GM19324 (cell line): ENCODE data around the gene VGLL4.
"Not testable (repeated sequence)": the region's sequence is repeated elsewhere in the genome, so short reads cannot be mapped to it uniquely, and the experiment has no call there.

Experiments
- ATAC-seq: cut with Tn5 transposase; IDR thresholded peaks from one replicate; pipeline ENCODE4 v1.9.1; 2021; ENCODE audit warnings: mild to moderate bottlenecking, moderate library complexity; ENCODE audit not compliant: unreplicated experiment, low FRiP score

Gene VGLL4

GRCh38 chr3:11589706-11590105 is 54.0 kb downstream of the VGLL4 start:
- no peak for ATAC-seq

DNA sequence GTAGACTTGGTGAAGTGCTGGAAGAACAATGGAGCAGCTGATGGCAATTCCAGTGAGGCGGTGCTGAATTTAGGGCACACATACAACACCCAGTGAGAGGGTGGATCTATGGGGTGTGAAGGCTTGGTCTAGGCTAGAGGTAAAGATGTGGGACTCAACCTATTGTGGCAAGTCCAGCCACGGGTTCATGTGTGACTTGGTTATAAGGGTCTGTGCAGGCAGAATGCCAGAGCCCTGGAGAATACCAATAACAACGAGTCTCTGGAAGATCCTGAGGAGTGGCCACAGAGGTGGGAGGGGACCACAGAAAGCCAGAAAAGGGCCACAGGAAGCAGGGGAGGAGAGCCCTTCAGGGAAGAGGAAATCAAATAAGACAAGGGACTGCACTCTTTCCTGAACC is 55.0 kb downstream of the VGLL4 start:
- no peak for ATAC-seq

DNA sequence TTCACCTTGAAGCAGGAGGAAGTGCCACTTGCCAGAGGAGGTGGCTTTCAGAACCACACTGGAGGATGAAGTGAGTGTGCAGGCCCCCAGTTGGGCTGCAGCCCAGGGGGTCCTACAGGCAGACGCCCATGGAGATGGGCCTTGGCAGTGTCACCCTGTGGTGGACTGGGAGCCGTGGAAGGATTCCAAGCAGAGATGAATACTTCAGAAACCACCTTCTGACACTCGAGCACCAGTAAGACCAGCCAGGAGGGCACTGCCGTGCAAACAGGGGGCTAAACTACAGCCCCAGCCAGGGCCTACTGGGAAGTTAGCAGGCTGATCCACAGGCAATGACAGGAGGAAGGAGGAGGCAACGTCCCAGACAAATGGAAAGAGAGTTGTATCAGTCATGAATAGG is 55.4 kb downstream of the VGLL4 start:
- ATAC-seq = no peak

DNA sequence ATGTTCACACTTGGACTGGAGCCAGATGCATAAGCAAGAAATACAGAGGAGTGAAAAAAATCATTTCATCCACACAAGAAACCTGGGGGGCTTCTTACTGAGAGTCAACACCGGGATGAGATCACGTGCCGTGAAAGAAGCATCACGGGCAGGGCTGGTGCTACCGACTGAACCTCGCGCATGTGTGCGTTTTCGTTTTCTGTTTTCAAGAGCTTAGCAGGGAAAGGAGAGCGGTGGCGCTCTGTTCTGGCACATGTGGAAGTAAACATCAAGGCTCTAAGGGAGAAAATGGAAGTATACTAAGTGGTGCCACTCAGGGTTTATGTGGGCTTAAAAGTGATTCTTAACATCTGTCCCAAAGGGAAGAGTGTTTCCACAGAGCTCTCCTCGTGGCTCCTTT is 55.9 kb downstream of the VGLL4 start:
- ATAC-seq = no peak

GRCh38 chr3:11584570-11584969 is 59.1 kb downstream of the VGLL4 start:
- no peak for ATAC-seq

DNA sequence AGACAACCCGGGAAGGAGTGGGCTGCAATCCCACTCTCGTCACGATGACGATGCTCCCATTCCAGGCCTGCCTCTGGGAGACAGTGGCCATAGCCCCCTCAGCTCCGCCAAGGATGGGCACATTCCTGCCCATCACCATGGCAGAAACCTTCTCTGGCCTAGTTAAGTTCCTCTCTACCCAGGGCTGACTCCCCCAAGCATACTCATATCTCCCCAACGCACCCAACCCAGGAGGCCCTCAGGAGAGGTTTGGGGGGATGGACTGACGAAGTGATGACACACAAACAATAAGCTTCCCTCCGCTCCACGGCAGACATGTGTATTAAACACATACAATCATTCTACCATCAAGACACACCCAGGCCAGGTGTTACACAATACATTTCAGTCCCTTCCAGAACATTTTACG is 60.1 kb downstream of the VGLL4 start:
- ATAC-seq = no peak

GRCh38 chr3:11583235-11583634 is 60.5 kb downstream of the VGLL4 start:
- ATAC-seq = no peak

GRCh38 chr3:11582191-11582968 is 61.3 kb downstream of the VGLL4 start:
- ATAC-seq = no peak

DNA sequence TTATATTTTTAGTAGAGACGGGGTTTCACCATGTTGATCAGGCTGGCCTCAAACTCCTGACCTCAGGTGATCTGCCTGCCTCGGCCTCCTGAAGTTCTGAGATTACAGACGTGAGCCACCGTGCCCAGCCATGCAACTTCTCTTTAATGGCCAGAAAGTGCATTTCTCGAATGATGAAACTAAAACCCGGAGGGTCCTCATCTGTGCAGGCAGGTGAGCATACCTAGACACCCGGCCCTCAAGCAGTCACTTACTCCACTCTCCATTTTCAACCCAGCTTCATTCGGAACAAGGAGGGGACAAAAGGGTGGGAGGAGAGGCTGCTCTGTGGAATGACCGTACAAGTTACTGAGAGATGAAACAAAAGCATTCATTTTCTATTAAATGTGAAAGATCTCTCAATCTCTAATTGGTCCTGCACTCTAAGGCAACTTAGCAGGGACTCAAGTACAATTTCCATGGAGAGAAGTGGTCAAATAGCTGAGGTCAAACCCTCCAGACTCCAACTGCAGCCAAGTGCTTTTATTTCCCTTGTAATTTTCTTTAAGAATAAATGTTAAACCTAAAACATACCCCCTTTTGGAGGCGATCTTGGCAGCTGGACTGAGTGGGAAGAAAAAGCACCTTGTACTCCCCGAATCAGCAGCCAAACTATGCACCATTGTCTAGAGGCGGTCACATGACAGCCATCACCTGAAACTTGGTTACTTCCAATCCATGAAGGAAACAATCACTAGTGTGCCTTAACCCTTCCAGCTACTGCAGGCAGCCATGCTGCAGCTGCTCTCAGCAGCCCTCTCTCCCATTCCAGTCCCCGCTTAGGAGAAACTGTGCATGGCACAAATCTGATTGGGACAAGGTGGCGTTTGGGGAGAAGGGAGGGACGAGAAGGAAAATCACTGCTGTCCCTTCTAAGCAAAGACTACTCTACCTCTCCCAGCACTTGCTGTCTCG is 62.2 kb downstream of the VGLL4 start:
- no peak for ATAC-seq

GRCh38 chr3:11580645-11581044 is 63.1 kb downstream of the VGLL4 start:
- ATAC-seq = no peak

GRCh38 chr3:11578169-11578568 is 65.5 kb downstream of the VGLL4 start:
- no peak for ATAC-seq

DNA sequence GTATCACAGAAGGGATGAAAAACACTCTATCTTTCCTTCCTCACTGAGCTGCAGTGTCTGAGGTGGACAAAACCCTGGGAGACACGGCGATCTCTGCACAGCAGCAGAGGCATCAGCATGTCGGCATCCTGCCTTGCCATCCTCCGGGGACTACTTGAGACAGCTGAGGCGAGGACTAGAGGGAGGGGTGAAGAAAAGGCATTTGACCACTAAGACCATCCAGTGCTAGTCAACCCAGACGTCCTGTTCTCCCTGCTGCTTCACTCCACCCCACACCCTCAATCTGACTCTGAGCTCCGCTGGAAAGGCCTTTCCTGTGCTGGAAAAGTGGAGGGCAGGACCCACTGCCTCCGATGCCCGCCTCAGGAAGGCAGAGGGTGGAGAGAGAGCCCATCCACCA is 67.3 kb downstream of the VGLL4 start:
- ATAC-seq = no peak

DNA sequence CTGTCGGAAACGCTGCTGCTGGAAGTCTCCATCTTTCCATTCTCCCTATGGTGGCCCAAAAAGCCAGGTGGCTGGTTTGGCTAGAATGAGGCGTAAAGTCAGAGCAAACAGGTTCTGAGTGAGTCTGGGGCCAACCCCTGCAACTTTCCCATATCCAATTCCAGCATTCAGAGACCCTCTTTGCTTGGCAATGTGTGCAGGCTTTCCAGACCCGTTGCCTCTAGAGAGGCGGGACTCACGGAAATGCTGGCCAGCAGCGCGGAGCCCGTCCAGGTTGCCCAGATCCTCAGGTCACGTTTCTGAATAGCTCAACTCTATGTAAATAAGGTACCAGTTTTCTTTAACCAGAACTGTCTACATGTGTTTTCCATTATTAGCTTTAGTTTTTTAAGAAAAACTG is 68.0 kb downstream of the VGLL4 start:
- no peak for ATAC-seq

DNA sequence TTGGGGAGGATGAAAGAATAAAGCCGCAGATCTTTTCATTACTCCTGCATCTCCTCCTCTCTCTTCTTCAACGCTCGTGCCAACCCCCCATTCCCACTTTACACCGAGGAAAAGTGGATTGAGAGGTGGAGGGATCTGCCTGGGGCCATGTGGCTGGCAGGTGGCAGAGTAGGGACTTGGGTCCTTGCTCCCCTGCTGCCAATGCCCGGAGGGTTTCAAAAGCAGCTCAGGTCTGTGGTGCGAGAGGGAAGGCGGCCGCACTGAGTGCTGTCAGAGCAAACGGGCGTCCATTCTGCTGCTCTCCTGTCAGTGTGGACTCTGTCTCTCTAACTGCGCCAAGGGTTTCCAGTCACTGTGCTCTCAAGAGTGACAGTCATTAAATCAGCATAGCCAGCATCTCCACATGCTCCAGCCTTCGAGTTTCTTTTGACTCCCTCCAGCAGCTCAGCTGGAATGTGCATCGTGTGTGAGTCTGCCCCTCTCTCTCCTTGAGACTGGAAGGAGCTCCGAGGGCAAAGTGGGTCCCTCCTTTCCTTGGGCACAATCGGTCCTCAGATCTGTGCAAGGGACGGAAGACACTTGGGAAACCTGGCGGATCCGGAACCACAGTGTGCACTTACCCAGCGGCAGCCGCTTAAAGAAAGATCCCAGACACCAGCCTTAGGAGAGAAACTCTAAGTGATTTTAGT is 68.6 kb downstream of the VGLL4 start:
- ATAC-seq = no peak

DNA sequence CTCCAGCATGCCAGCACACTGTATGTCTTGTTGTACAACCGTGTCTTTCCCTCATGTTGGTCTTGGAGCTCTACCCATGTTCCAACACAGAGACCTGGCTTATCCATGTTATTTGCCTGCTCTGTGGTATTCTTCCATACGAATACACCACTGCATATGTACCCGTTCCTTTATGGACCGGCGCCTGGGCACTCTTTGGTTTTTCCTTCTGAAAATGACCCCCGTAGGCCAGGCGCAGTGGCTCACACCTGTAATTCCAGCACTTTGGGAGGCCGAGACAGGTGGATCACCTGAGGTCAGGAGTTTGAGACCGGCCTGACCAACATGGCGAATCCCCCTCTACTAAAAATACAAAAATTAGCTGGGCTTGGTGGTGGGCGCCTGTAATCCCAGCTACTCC is 71.1 kb downstream of the VGLL4 start:
- ATAC-seq = not testable (repeated sequence)

DNA sequence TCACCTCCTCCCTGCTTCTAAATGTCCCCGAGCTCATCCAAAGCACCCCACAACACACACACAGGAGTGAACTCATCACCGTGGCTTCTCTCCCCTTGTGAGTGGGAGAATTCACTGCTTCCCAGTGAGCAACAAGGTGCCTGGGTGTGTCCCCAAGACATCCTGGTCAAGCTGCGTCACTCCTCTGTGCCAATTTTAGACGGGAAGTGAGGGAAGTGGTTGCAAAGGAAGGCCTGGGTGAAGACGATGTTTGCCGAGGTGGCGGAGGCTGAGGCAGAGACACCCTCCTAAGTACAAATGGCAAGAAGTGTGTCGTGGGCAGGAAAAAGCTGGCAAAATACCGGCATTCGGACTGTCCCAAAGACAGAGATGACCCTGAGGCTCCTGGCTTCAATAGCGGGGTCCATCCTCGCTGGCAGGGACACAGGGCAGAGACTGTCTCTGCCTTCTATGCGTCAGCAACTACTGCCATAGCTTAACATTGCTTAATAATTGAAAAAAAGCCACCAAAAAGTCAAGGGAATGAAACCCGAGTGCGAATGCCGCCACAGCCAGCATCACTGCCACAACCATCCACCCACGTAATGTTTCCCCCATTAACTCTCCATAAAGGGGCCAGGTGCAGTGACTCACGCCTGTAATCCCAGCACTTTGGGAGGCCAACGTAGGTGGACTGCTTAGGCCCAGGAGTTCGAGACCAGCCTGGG is 72.8 kb downstream of the VGLL4 start:
- ATAC-seq = no peak

DNA sequence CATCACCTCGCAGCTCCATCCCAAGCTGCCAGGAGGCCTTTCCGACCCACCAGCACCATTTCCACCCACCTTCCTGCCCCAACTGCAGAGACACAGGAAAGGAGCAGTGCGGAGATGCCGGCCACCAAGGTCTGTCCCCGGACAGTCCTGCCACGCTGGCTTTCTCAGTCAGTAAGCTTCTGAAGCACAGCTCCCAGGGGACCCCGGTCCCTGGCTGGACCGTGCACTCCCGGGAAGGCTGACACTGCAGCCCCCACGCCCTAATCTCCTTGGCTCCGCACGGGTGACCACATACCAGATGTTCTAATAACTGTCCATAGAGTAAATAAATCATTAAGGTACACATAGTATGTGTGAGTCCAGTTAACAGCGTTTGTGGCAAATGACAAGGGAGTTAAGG is 73.5 kb downstream of the VGLL4 start:
- ATAC-seq = no peak

DNA sequence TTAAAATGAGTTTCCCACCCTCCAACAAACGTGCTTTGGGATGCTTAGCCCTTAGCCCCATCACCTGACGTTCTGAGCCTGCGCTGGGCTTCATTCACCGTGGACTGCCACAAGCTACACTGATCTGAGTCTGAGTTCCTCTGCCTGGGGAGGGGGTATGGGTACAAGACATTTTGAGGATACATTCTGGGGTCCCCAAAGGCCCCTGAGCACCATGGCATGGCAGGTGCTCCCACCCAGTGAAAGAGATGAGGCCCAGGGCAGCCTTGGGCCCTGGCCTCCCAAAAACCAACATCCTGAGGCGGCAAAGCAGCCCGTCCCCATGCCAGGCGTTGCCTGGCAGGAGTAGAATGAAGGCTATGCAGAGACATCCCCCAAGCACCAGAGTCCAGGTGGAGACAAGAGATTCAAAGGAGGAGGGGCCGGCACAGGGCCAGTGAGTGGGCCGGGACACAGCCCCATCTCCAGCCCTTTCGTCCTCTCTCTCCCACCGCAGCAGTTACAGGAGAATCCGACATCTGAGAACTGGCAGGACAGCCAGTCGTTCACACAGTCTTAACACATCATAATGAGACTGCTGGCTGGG is 74.5 kb downstream of the VGLL4 start:
- no peak for ATAC-seq

- no peak for ATAC-seq
Observed at GRCh38 chr3:11568503-11569155, 75.1 kb downstream of the VGLL4 start.
